CD4-positive, alpha-beta T cell treated with Interleukin-6 at 100 ng/mL for 8 hours (primary cell): ENCODE data around the gene MOB4.
A peak's percentile ranks its signal among the peaks of the same experiment; 100 is the strongest.
"Not testable (repeated sequence)": the region's sequence is repeated elsewhere in the genome, so short reads cannot be mapped to it uniquely, and the experiment has no call there.

ENCODE experiments used
- DNase-seq: peaks from one replicate; pipeline ENCODE4 v3.0.0-alpha.2; 2020; ENCODE audit warnings: mixed read lengths, low spot score

The MOB4 gene

DNA sequence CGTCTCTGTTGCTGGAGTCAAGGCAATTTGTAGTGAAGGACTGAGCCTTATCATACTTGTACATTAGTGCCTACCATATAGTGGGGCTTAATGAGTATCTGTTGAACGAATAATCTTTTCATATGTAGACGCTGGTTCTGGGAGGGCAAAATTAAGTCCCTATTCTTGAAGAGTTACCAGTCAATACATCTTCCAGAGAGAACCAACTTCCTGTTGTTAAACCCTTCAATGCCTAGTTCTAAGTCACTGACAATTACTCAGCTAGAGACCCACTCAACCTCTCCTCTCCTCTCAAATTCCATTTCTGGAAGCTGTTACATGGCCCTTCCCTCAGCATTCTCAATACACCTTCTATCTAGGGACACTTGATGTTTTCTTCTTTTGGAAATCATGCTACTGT lies 1.1 kb upstream of the MOB4 start:
- DNase-seq, result peak; percentile 7

DNA sequence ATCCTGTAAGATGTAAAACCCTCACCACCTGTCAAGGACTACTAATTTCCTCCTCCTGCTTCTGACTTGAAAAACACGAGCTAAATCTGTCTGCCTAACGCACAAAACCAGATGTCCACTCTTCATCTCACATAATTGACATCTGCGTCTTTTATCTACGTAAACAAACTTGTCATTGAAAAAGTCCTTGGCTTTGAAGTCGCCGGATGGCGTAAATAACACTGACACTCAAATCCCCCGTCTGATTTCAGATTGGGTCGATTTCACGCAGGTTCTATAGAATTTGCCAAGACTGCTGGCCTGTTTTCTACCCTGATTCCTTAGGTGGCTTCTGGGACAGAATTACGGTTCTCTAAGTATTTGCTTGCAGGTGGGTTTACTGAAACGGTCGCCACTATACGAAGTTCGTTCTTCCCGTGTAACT lies 539 bp upstream of the MOB4 start:
- peak; percentile 7 for DNase-seq

DNA sequence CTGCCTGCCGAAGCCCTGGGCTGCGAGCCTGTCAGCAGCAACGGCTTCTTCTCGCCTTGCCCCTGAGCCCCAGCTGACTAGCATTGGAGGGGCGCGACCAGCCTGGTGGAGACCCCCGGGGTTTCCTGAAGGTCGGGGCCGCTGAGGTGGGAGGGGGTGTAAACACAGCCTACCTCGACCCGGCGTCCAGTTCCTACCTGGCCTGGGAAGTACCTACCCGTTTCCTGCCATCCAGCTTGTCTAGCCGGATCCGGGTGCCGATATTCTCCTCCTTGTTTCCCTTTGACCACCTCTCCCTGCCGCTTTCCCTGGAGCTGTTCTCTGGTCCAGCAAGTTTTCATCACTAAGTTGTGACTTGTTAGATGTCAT lies 511 bp downstream of the MOB4 start:
- DNase-seq, result peak; percentile 12

DNA sequence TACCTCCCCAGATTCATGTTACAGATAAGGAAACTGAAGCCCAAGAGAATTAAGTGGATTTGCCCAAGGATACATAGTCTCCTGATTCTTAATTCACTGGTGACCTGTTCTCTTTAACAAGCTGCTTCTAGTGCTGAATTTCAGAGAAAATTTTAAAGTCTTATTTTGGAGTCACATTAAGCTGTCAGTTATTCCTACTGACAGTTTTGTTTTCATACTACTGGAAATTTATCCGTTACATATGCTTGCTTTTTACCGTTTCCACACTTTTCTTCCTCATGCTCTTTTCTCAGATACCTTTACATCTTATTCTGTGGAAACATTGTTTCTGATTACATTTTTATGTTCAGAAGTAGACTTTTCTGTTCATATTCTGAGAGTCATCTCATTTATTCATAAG lies 1.3 kb downstream of the MOB4 start:
- no peak for DNase-seq

DNA sequence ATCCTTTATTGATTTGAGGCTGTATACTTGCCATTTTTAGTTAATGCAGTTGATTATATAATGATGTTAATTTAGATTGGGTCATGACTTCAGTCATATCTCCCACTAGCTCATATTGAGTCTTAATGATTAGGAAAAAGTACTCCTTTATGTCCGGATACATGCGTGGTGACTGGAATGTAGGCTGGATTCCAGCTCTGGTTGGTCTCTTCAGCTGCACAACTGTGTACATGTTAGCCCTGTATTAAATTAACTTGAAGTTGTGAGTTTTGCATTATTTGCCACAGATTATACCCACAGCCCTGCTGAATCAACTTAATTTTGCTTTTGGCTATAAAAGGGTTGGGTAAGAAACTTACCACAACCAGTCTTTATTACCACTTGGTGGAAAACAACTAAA lies 22.5 kb downstream of the MOB4 start:
- no peak for DNase-seq

DNA sequence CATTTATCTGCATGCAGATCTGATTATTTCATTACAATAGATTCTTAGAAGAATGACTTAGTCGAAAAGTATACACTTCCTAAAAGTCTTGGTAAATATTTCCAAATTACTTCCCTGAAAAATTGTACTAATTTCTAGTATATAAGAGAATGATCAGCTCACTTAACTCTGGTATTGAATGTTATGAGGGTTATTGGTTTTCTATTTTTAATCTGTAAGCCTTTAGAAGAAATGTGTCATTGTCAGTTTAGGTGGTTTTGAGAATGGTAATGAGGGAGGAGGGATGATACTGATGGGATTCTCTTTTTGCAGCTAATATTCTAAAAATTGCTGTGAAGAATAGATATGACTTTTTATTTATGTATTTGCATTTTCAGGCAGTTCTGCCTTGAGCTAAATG lies 23.9 kb downstream of the MOB4 start:
- no peak for DNase-seq

DNA sequence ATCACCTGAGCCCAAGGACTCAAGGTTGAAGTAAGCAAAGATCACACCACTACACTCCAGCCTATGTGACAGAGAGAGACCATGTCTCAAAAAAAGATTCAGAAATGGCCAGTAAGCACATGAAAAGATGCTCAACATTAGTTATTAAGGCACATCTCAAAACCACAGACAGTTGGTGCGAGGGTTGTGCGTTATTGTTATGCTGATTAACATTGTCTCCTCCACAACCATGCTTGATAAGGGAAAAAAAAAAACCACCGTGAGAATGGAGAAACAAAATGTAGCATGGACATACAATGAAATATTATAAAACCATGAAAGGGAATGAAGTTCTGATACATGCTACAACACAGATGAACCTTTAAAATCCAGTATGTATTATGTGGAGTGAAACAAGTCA lies 27.3 kb downstream of the MOB4 start:
- no peak for DNase-seq

DNA sequence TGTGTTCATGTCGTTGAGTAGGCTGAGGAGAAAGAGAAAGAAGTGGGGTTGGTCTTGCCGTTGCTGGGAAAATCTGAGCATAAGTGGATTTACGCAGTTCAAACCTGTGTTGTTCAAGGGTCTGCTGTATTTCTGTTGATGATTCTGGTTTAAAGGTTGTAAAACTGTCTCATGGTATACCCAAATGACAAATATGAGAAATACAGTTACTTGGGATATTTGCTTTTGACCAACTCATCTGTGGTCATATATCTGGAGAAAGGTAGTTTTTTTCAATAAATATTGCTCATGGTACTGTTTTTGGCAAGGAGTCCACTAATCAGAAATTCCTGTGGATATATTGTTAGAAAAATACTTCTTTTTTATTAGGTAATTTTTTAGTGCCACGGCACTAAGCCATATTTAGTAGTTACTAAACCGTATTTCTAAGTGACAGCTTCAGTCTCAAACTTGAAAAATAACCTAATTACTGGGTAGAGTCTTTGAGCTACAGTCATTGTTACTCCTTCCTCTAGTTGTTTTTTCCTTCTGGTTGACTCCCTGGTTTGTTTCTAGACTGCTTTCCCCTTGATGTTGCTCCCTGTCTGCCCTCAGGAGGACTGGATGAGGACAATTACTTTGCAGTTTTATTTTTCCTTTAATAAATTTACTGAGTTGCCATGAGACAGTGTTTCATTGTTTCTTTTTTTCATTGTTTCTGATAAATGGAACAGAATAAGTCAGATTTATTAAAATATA lies 31.5 kb downstream of the MOB4 start:
- DNase-seq, result no peak

DNA sequence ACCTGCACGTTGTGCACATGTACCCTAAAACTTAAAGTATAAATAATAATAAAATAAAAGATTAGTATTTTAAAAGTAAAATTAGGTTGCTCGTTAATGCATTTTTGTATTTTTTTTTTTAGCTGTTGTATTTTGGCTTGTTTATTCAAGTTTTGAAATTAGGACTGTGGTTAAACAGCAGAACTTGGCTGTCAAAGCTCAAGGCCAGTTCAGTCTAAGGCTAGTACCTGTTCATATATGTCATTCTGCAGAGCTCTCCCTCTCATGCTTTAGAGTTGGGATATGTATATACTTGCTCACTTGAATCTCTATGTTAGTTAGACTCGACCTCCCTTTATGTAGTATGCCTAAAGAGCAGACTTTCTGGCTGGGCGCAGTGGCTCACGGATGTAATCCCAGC lies 32.7 kb downstream of the MOB4 start:
- DNase-seq, result no peak

DNA sequence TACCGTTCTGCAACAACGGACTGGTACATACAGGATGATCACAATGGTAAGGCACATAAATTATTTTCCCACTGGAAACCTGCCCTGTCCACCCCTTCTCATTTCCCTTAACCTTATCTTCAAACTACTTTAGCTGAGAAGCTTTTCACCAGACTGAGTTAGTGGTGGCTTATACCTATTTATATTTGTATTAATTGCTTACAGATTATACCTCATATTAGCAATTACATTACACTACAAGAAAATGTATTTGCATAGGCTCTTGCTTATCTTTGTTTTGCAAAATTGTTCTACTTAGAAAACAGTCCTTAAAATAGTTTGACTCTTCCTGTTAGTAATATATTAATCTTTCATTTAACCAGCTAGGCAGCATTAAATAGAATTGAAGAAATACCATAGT lies 35.4 kb downstream of the MOB4 start:
- DNase-seq, result not testable (repeated sequence)

DNA sequence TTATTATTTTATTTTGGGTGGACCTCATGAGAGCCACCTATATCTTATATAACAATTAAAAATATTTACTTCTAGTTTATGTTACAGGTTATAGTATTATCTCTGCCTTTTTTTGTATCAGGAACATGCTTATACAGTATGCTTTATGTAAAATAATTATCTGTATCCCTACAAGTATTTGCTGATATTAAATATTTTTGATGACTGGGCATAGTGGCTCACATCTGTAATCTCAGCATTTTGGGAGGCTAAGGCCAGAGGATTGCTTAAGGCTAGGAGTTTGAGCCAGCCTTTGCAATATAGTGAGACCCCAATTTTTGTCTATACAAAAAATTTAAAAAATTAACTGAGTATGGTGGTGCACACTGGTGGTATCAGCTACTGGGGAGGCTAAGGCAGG lies 39.6 kb downstream of the MOB4 start:
- DNase-seq, result no peak

DNA sequence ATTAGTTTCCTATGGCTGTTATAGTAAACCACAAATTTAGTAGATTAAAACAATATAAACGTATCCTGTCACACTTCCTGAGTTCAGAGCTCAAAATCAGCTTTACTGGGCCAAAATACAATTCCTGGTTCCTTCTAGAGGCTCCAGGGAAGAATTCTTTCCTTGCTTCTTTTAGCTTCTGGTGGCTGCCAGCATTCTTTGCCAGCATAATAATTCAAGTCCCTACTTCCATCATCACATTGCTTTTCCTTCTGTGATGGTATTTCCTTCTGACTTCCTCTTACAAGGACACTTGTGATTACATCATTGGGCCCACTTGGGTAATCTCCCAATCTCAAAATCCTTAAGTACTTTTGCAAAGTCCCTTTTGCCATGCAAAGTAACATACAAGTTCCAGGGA lies 40.6 kb downstream of the MOB4 start:
- no peak for DNase-seq

DNA sequence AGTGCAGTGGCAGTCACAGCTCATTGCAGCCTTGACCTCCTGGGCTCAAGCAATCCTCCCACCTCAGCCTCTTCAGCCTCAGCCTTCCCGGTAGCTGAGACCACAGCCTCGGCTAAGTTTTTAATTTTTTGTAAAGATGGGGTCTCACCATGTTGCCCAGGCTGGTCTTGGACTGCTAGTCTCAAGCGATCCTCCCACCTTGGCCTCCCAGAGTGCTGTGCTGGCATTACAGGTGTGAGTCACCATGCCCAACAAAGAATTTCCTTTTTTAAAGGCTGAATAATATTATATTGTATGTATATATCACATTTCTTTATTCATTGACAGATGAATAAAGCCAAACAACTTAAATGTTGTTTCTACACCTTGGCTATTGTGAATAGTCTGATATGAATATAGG lies 42.5 kb downstream of the MOB4 start:
- DNase-seq, result no peak

DNA sequence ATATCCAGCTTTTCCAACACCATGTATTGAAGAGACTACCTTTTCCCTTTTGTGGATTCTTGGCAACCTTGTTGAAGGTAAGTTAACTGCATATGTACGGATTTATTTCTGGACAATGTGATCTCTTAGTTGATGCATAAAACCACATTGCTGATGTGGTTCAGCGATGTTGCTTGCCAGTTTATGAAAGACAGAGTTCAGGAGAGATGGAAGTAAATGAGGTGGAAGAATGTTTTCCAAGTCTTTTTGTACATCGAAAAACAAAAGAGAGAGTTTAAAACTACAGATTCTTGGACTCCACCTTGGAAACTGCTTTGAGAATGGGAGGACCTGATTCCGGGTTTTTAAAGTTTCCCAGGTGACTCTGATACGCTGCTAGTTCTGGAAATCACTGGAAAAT lies 43.8 kb downstream of the MOB4 start:
- DNase-seq, result no peak

DNA sequence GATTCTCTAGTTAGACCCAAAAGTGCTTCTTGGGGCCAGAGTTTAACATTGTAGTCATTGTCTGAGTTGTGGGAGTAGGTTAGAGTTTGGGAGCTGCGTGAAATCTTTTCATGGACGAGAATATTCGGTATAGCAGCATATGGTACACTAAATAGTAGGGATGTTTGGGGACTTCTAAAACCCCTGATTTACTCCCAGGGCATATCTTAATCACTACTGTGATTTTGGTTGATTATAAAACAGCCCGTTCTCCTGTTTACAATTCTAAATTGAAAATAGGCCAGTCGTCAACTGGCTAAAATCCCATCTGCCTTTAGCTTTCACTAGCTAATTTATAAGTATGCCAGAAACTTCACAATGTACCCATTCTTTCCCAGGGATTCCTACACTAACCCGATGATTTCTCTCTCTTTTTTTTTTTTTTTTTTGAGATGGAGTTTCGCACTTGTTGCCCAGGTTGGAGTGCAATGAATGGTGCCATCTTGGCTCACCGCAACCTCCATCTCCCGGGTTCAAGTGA lies 44.3 kb downstream of the MOB4 start:
- no peak for DNase-seq

DNA sequence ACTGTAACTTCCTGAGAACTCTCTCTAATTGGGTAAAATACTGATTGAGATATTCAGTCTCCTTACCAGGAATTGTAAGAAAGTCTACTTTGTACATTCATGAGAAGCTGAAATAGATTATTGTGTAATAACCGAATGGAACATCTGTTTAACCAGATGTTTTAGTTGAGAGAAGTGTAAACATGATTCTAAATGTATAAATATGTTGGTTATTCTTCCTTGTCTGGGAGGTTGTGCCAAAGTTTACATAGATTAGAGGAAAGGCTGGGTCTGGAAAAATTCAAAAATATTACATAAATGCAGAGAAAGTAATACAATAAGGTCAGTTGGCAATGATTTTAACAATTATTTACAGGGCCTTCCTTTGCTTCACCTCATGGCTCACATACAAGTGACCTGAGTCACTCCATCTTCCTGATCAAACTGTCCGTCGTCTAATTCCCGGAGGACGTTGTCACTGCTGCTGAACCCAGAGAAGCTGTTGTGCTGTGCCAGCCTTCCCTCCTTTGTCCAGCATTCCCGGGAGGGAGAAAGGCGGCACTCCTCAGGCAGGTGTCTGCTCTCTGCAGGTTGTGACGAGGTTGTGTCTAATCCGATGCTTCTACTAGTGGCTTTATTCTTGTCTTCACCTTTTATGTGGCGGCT lies 55.9 kb downstream of the MOB4 start:
- no peak for DNase-seq

DNA sequence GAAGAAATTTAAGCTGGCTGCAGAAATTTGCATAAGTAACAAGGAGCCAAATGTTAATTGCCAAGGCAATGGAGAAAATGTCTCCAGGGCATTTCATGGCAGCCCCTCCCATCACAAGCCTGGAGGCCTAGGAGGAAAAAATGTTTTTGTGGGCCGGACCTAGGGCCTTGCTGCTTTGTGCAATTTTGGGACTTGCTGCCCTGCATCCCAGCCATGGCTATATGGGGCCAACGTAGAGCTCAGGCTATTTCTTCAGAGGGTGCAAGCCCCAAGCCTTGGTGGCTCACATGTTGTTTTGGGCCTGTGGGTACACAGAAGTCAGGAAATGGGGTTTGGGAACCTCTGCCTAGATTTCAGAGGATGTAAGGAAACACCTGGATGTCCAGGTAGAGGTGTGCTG lies 57.7 kb downstream of the MOB4 start:
- DNase-seq, result no peak

DNA sequence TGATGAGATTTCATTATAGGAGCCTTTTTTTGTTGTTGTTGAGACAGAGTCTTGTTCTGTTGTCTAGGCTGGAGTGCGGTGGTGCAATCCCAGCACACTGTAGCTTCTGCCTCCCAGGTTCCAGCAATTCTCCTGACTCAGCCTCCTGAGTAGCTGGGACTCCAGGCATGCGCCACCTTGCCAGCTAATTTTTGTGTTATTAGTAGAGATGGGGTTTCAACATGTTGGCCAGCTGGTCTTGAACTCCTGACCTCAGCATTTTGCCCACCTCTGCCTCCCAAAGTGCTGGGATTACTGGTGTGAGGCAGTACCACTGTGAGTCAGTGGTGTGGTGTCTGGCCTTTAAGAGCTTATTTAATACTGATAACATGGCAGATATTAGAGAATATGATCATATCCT lies 60.1 kb downstream of the MOB4 start:
- DNase-seq, result no peak

DNA sequence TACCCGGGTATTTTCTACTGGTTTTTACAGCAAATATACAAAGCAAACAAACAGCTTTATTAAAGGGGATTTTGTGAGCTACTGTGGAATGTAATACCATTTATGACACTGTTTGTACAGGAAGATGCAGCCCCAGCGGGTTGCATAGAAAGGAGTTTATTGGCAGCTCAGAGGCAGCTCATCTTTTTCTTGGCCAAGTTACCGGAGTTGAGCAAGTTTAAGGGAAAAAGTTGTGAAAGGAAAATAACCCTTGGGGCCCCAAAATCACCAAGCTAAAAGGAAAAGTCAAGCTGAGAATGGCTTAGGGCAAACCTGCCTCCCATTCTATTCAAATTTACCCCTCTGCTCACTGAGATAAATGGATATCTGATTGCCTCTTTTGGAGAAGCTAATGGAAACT lies 60.8 kb downstream of the MOB4 start:
- DNase-seq, result no peak

DNA sequence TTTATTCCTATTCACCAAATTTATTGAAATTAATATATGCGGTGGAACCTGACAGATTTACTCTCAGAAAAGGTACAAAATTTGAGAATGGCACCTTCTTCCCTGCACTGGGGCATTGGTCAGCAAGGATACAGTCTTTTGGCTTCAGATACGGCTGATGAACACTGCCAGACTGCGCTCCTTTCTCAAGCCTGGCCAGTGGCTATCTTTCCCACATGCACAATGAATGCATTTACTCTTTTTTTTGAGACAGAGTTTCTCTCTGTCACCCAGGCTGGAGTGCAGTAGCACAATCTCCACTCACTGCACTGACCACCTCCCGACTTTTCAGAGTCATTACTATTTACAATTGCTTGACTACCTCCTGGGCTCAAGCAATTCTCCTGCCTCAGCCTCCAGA lies 61.6 kb downstream of the MOB4 start:
- DNase-seq, result no peak

DNA sequence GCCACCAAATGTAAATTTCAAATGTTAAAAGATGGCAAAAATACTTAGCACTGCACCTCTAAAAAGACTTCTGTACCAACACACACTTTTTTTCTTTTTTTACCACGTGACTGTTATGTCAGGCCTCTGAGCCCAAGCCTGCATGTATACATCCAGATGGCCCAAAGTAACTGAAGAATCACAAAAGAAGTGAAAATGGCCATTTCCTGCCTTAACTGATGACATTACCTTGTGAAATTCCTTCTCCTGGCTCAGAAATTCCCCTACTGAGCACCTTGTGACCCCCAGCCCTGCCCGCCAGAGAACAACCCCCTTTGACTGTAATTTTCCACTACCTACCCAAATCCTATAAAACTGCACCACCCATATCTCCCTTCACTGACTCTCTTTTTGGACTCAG lies 62.4 kb downstream of the MOB4 start:
- not testable (repeated sequence) for DNase-seq

DNA sequence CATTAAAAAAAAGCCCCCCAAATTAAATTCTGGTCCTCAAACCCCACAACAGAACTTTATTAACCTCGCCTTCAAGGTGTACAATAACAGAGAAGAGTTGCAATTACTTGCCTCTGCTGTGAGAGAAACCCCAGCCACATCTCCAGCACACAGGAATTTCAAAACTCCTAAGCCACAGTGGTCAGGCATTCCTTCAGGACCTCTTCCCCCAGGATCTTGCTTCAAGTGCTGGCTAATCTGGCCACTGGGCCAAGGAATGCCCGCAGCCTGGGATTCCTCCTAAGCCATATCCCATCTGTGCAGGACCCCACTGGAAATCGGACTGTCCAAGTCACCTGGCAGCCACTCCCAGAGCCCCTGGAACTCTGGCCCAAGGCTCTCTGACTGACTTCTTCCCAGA lies 64.3 kb downstream of the MOB4 start:
- not testable (repeated sequence) for DNase-seq

DNA sequence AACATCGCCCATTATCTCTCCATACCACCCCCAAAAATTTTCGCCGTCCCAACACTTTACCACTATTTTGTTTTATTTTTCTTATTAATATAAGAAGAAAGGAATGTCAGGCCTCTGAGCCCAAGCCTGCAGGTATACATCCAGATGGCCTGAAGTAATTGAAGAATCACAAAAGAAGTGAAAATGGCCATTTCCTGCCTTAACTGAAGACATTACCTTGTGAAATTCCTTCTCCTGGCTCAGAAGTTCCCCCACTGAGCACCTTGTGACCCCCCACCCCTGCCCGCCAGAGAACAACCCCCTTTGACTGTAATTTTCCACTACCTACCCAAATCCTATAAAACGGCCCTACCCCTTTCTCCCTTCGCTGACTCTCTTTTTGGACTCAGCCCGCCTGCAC lies 71.4 kb downstream of the MOB4 start:
- not testable (repeated sequence) for DNase-seq
